ENCODE measurements around the gene CZIB. TPM values are rescaled to one million over a fixed set of nuclear protein-coding genes. Genes with fewer than 3 reads are reported as not detected.

Gene CZIB
- total and polyA plus RNA-seq, 2 experiments from 2014 or later, result 49.7 to 76.6 TPM

- 68% methylated on average over 4 of the region's 4 CpGs for WGBS, 2 experiments (ENCODE audit: low coverage in 1 of 2, low lambda C conversion rate in 2 of 2, missing lambda C conversion rate in 2 of 2)
- Histone ChIP-seq H3K9me2 (ENCODE audit: insufficient read depth) (no peaks in the 10 kb centered on the region), H3K9ac (no peak overlapping the region), H3K27ac (peak overlapping the region; percentile 59), H4K20me1 (ENCODE audit: insufficient read depth) (no peaks in the 10 kb centered on the region), H3K79me2 (ENCODE audit: insufficient read depth) (no peaks in the 10 kb centered on the region), H3K27me3 (replicated peaks; ENCODE audit: insufficient read depth) (no peaks in the 10 kb centered on the region), H3K4me2 (ENCODE audit: unreplicated experiment) (no peak overlapping the region), H3K36me3 (ENCODE audit: low read depth) (no peaks in the 10 kb centered on the region), H3F3A (ENCODE audit: insufficient read depth) (peaks cover 9% of the 10 kb centered on the region), H2AFZ (peak overlapping the region; percentile 10; the same call in 1 of the 2 replicates), H3K9me3 (ENCODE audit: low read depth) (no peaks in the 10 kb centered on the region), H3K4me1 (ENCODE audit: insufficient read depth) (peaks cover 12% of the 10 kb centered on the region), H3K4me3 (no peak overlapping the region)
- DNase-seq, result peak; percentile 85
- TF ChIP-seq EZH2 (IDR thresholded peaks at IDR 0.05; ENCODE audit: insufficient read depth, poor library complexity, severe bottlenecking) (no peak), EZH2phosphoT487 (IDR thresholded peaks at IDR 0.05; ENCODE audit: insufficient read depth, low read depth) (no peak)
- in situ Hi-C loops (cut with MboI), result no loop called here
Observed at GRCh38 chr1:53246261-53247134, 26.1 kb upstream of the CZIB start.

GRCh38 chr1:53244141-53244540 is 23.7 kb upstream of the CZIB start:
- Histone ChIP-seq H2AFZ (no peak overlapping the region), H3K9me3 (ENCODE audit: low read depth) (no peaks in the 10 kb centered on the region), H3K36me3 (ENCODE audit: low read depth) (no peaks in the 10 kb centered on the region), H3K4me1 (ENCODE audit: insufficient read depth) (peaks cover 12% of the 10 kb centered on the region), H3K4me2 (ENCODE audit: unreplicated experiment) (no peak overlapping the region), H3K27me3 (replicated peaks; ENCODE audit: insufficient read depth) (no peaks in the 10 kb centered on the region), H3K4me3 (no peak overlapping the region), H4K20me1 (ENCODE audit: insufficient read depth) (no peaks in the 10 kb centered on the region), H3F3A (ENCODE audit: insufficient read depth) (peaks cover 16% of the 10 kb centered on the region), H3K9ac (no peak overlapping the region), H3K9me2 (ENCODE audit: insufficient read depth) (no peaks in the 10 kb centered on the region), H3K27ac (no peak overlapping the region), H3K79me2 (ENCODE audit: insufficient read depth) (no peaks in the 10 kb centered on the region)
- DNase-seq, result no peak
- 76 to 83% methylated on average over 4 of the region's 4 CpGs for WGBS, 2 experiments (ENCODE audit: low coverage in 1 of 2, low lambda C conversion rate in 2 of 2, missing lambda C conversion rate in 2 of 2)
- in situ Hi-C loops (cut with MboI), result no loop called here
- TF ChIP-seq EZH2phosphoT487 (IDR thresholded peaks at IDR 0.05; ENCODE audit: insufficient read depth, low read depth) (no peak), EZH2 (IDR thresholded peaks at IDR 0.05; ENCODE audit: insufficient read depth, poor library complexity, severe bottlenecking) (no peak)

- H4K20me1 ChIP-seq (ENCODE audit: insufficient read depth), result no peaks in the 10 kb centered on the region
- H3K27me3 ChIP-seq (replicated peaks; ENCODE audit: insufficient read depth), result no peaks in the 10 kb centered on the region
- peaks cover 13% of the 10 kb centered on the region for H3K4me1 ChIP-seq (ENCODE audit: insufficient read depth)
- no peak for DNase-seq
- H3K9me3 ChIP-seq (ENCODE audit: low read depth), result no peaks in the 10 kb centered on the region
- in situ Hi-C loops (cut with MboI), result no loop called here
- WGBS, 2 experiments (ENCODE audit: low coverage in 1 of 2, low lambda C conversion rate in 2 of 2, missing lambda C conversion rate in 2 of 2), result 79 to 84% methylated on average over 4 of the region's 4 CpGs
- no peak overlapping the region for H2AFZ ChIP-seq
- no peak overlapping the region for H3K4me2 ChIP-seq (ENCODE audit: unreplicated experiment)
- no peaks in the 10 kb centered on the region for H3K9me2 ChIP-seq (ENCODE audit: insufficient read depth)
- H3K27ac ChIP-seq, result no peak overlapping the region
- no peaks in the 10 kb centered on the region for H3K36me3 ChIP-seq (ENCODE audit: low read depth)
- H3F3A ChIP-seq (ENCODE audit: insufficient read depth), result peaks cover 14% of the 10 kb centered on the region
- no peak overlapping the region for H3K4me3 ChIP-seq
- TF ChIP-seq EZH2phosphoT487 (IDR thresholded peaks at IDR 0.05; ENCODE audit: insufficient read depth, low read depth), result no peak
- TF ChIP-seq EZH2 (IDR thresholded peaks at IDR 0.05; ENCODE audit: insufficient read depth, poor library complexity, severe bottlenecking), result no peak
- H3K9ac ChIP-seq, result no peak overlapping the region
- H3K79me2 ChIP-seq (ENCODE audit: insufficient read depth), result peaks cover 9% of the 10 kb centered on the region
Observed at GRCh38 chr1:53242381-53242780, 21.9 kb upstream of the CZIB start.

GRCh38 chr1:53241828-53242227 is 21.4 kb upstream of the CZIB start:
- in situ Hi-C loops (cut with MboI), result no loop called here
- no peaks in the 10 kb centered on the region for H3K9me3 ChIP-seq (ENCODE audit: low read depth)
- peaks cover 15% of the 10 kb centered on the region for H3K79me2 ChIP-seq (ENCODE audit: insufficient read depth)
- peaks cover 12% of the 10 kb centered on the region for H3K4me1 ChIP-seq (ENCODE audit: insufficient read depth)
- TF ChIP-seq EZH2 (IDR thresholded peaks at IDR 0.05; ENCODE audit: insufficient read depth, poor library complexity, severe bottlenecking), result no peak
- TF ChIP-seq EZH2phosphoT487 (IDR thresholded peaks at IDR 0.05; ENCODE audit: insufficient read depth, low read depth), result no peak
- H3K4me2 ChIP-seq (ENCODE audit: unreplicated experiment), result no peak overlapping the region
- peaks cover 9% of the 10 kb centered on the region for H3F3A ChIP-seq (ENCODE audit: insufficient read depth)
- no peaks in the 10 kb centered on the region for H3K36me3 ChIP-seq (ENCODE audit: low read depth)
- H3K27me3 ChIP-seq (replicated peaks; ENCODE audit: insufficient read depth), result no peaks in the 10 kb centered on the region
- H3K9me2 ChIP-seq (ENCODE audit: insufficient read depth), result no peaks in the 10 kb centered on the region
- no peaks in the 10 kb centered on the region for H4K20me1 ChIP-seq (ENCODE audit: insufficient read depth)
- 77 to 78% methylated on average over 2 of the region's 2 CpGs for WGBS, 2 experiments (ENCODE audit: low coverage in 1 of 2, low lambda C conversion rate in 2 of 2, missing lambda C conversion rate in 2 of 2)
- no peak overlapping the region for H2AFZ ChIP-seq
- no peak overlapping the region for H3K27ac ChIP-seq
- no peak for DNase-seq
- H3K4me3 ChIP-seq, result no peak overlapping the region
- no peak overlapping the region for H3K9ac ChIP-seq
